NCI-H446 treated with DMSO at 0.1 percent for 48 hours (cell line): ENCODE results near the gene PMS1.
"Not testable (repeated sequence)": the region's sequence is repeated elsewhere in the genome, so short reads cannot be mapped to it uniquely, and the experiment has no call there.

ENCODE experiments used
- DNase-seq: peaks from one replicate; lab custom pipeline; 2025; lab: John Stamatoyannopoulos, UW

PMS1 gene

GRCh38 chr2:189818249-189819038 is 34.2 kb downstream of the PMS1 start:
- DNase-seq: no peak

DNA sequence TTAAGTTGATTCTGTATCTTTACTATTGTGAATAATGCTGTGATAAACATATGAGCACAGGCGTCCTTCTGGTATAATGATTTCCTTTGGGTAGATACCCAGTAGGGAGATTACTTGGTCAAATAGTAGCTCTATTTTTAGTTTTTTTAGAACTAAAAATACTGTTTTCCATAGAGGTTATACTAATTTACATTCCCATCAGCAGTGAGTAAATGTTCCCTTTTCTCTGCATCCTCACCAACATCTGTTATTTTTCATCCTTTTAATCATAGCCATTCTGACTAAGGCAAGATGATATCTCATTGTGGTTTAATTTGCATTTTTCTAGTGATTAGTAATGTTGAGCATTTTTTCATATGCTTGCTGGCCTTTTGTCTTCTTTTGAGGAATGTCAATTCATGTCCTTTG is 35.1 kb downstream of the PMS1 start:
- no peak for DNase-seq

- DNase-seq: no peak
These were observed 37.9 kb downstream of the PMS1 start for GRCh38 chr2:189821953-189822748.

GRCh38 chr2:189824694-189825396 is 40.6 kb downstream of the PMS1 start:
- DNase-seq: no peak

DNA sequence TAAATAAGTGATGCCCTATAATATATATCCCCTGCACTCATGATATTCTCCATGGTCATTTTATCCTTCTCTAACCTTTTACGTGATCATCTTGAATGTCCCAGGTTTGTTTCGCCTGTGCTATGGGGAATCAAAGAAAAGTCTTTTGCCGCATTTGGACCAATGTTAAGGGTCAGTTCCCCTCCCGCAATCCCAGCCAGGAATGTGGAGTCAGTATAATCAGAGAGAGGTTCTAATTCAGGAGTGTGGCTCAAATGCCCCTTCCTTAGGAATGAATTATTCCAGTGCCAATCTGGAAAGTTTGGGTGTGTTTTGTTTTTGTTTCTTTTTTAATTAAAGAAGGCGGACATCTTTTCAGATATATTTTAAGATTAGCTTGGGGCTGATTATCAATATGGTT is 41.8 kb downstream of the PMS1 start:
- no peak for DNase-seq

GRCh38 chr2:189829102-189829833 is 45.0 kb downstream of the PMS1 start:
- no peak for DNase-seq

DNA sequence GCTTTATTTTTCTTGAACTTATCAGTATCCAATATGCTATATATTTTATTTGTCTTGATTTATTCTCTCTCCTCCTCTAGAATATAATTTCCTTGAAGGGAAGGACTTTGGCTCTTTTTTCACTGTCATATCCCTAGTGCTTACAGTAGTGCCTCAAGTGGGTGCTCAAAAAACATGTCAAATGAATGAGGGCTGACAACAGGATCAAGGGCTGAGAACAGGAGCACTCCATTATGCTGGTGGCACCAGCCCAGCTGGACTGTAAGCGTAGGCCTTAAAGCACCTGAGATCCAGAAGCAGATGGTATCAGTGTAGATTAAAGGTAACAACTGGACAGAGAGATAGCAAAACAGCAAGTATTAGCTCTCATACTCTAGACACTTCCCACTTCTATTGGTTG is 46.3 kb downstream of the PMS1 start:
- no peak for DNase-seq

DNA sequence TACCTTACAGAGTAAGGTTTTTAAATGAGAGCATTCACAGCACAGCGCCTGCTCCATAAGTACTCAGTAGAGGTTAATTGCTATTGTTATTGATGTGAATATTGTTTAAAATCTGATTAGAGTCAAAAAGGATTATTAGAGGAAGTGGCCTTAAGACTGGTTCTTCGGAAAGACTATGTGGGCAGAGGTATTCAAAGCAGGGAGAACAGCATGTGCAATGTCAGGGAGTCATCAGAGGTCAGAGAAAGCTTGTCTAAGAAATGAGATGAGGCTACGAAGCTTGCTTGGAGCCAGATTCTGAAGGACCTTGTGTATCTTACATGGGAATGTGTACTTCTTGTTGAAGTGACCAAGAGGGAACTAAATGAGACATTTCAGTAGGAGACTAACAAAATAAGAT is 49.8 kb downstream of the PMS1 start:
- no peak for DNase-seq

- DNase-seq: not testable (repeated sequence)
These were observed 50.4 kb downstream of the PMS1 start for GRCh38 chr2:189834642-189835041.

- no peak for DNase-seq
These were observed 51.8 kb downstream of the PMS1 start for GRCh38 chr2:189835855-189836558.

DNA sequence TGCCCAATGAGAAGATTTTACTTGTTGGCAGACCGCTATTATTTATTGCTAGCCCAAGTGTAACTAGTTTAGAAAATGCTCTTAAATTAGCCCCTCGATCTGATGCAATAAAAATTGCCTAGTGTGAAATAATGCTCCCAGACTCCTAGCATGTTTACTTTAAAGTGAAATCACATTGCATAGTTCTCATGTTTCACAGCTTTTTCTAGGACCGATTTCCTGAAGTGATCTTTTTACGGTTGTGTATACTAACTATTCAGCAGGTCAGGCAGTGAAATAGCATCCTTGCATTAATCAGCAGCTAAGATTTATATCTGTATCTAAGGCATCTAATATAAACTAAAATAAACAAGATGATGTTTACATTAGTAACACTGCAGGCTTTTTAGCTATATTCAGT is 52.4 kb downstream of the PMS1 start:
- no peak for DNase-seq

GRCh38 chr2:189837326-189837725 is 53.1 kb downstream of the PMS1 start:
- peak; percentile 11 for DNase-seq

DNA sequence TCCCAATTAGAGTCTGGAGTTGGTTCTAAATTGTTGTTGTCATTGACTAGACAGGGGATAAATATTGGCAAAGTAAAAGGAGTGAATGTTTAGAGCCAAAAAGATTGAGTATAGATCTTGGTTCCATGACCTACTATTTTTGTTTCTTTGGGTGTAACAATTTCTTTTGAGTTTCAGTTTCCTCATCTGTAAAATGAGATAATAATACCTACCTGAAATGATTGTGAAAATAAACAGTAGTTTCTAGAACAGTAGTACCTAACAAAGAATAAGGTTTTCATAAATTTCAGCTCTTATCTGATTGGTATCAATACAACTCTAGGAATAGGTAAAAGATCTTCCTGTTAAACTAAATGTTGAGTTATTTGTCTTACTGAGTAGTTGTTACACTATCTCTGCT is 56.8 kb downstream of the PMS1 start:
- no peak for DNase-seq

- no peak for DNase-seq
These were observed 64.0 kb downstream of the PMS1 start for GRCh38 chr2:189848276-189848675.

- DNase-seq: no peak
These were observed 65.3 kb downstream of the PMS1 start for GRCh38 chr2:189849550-189849949.

GRCh38 chr2:189851174-189851826 is 67.0 kb downstream of the PMS1 start:
- no peak for DNase-seq

DNA sequence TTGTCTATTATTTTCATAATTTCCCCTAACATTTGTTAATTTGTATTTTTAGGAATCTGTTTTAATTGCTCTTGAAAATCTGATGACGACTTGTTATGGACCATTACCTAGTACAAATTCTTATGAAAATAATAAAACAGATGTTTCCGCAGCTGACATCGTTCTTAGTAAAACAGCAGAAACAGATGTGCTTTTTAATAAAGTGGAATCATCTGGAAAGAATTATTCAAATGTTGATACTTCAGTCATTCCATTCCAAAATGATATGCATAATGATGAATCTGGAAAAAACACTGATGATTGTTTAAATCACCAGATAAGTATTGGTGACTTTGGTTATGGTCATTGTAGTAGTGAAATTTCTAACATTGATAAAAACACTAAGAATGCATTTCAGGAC is 69.9 kb downstream of the PMS1 start:
- no peak for DNase-seq

DNA sequence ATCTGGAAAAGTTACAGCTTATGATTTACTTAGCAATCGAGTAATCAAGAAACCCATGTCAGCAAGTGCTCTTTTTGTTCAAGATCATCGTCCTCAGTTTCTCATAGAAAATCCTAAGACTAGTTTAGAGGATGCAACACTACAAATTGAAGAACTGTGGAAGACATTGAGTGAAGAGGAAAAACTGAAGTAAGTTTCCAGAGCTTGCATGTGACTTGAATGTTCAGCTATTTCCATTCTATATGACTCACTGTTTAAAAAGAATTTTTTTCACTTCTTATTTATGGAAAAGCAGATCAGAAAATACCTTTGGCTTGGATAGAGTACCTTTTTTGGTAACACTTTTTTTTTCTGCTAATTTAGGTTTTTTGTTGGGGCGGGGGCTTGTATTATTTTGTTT is 70.7 kb downstream of the PMS1 start:
- no peak for DNase-seq

DNA sequence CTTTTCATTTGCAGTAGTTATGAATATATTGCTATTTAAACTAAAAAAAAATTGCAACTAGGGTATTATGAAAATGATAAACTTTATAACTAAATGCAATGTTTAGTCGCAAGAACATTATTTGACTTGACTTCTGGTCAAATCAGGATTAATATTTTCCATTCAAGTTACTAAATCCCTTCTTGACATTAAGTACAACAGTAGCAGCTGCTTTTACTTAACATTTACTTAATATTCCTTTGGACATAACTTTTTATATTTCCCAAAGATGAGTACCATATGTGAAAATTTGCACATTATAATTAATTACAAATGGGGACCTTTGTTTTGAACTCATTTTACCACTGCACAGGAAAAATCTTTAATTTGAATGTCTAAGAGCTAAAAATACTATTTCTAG is 74.0 kb downstream of the PMS1 start:
- no peak for DNase-seq

- DNase-seq: no peak
These were observed 75.9 kb downstream of the PMS1 start for GRCh38 chr2:189860161-189860560.

DNA sequence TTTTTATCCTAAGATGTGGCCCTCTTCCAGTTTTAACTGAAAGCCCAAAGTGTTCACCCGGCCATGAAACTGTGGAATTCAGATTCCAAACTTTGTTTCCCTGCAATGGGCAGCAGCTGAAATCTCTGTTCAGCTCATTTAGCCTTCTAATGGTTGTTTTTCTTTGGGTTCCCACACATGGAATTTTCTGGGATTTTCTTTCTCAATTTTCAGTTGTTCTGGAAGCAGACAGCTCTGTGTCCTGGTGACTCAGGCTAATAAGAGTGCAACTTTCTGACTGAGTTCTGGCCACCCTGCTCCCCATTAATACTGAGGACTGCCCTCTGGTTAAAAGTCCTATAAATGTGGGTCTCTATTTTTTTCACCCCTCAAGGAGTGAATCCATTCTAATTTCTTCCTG is 78.5 kb downstream of the PMS1 start:
- no peak for DNase-seq
